Stimulated activated CD4-positive, alpha-beta T cell treated with anti-CD3 and anti-CD28 coated beads, Interleukin-4, amount 100 ng/mL, for 1 hour (primary cell): ENCODE data around the gene CACNA1G.

Experiments
- DNase-seq: peaks from one replicate; pipeline ENCODE4 v3.0.0-alpha.2; 2020

The CACNA1G gene

GRCh38 chr17:50635732-50635981 lies 75.1 kb downstream of the CACNA1G start:
- no peak for DNase-seq

GRCh38 chr17:50635982-50636803 lies 75.7 kb downstream of the CACNA1G start:
- no peak for DNase-seq

GRCh38 chr17:50636804-50637195 lies 76.3 kb downstream of the CACNA1G start:
- no peak for DNase-seq

- DNase-seq, result no peak
These were observed 77.5 kb downstream of the CACNA1G start for GRCh38 chr17:50637829-50638605.

GRCh38 chr17:50638606-50638965 lies 78.1 kb downstream of the CACNA1G start:
- no peak for DNase-seq

- DNase-seq, result no peak
These were observed 78.6 kb downstream of the CACNA1G start for GRCh38 chr17:50638966-50639713.

GRCh38 chr17:50640686-50641351 lies 80.3 kb downstream of the CACNA1G start:
- no peak for DNase-seq

- DNase-seq, result no peak
These were observed 80.8 kb downstream of the CACNA1G start for GRCh38 chr17:50641357-50641756.

GRCh38 chr17:50642071-50642721 lies 81.7 kb downstream of the CACNA1G start:
- DNase-seq, result no peak

GRCh38 chr17:50642722-50643656 lies 82.5 kb downstream of the CACNA1G start:
- no peak for DNase-seq

GRCh38 chr17:50645748-50646682 lies 85.5 kb downstream of the CACNA1G start:
- no peak for DNase-seq

- no peak for DNase-seq
These were observed 86.7 kb downstream of the CACNA1G start for GRCh38 chr17:50647187-50647586.

GRCh38 chr17:50649042-50649908 lies 88.8 kb downstream of the CACNA1G start:
- DNase-seq, result no peak

- DNase-seq, result no peak
These were observed 91.1 kb downstream of the CACNA1G start for GRCh38 chr17:50651661-50652060.

GRCh38 chr17:50653738-50654137 lies 93.2 kb downstream of the CACNA1G start:
- DNase-seq, result no peak

- DNase-seq, result no peak
These were observed 96.0 kb downstream of the CACNA1G start for GRCh38 chr17:50656509-50656908.

- DNase-seq, result no peak
These were observed 96.5 kb downstream of the CACNA1G start for GRCh38 chr17:50657054-50657453.

GRCh38 chr17:50657627-50658026 lies 97.1 kb downstream of the CACNA1G start:
- DNase-seq, result no peak

- no peak for DNase-seq
These were observed 98.1 kb downstream of the CACNA1G start for GRCh38 chr17:50658616-50659015.
